HepG2 (cell line): ENCODE measurements around the gene HELZ2.

ENCODE experiments used
- HOXA7 ChIP-seq: sonication (generic); formaldehyde crosslinking; IDR thresholded peaks from 2 replicates; pipeline ENCODE4 v1.8.1; 2022; ENCODE audit warnings: mild to moderate bottlenecking, missing genetic modification reagents, moderate library complexity
- POLR2AphosphoS5 ChIP-seq: IDR thresholded peaks from 2 replicates; pipeline ENCODE4 v1.6.1; 2012; ENCODE audit warnings: low read depth, low read length
- TP53 ChIP-seq: sonication (generic); formaldehyde crosslinking; conservative IDR thresholded peaks from 2 replicates; pipeline ENCODE4 v1.4.0; 2020; ENCODE audit warnings: missing genetic modification reagents
- ZNF350 ChIP-seq: sonication (generic); formaldehyde crosslinking; IDR thresholded peaks from 2 replicates; pipeline ENCODE4 v1.4.0; 2020; ENCODE audit warnings: mild to moderate bottlenecking, low read depth, missing genetic modification reagents, borderline replicate concordance
- TF ChIP-seq, protein P1 (sequence below): sonication (generic); formaldehyde crosslinking; IDR thresholded peaks from 2 replicates; pipeline ENCODE4 v1.5.0; 2020; ENCODE audit warnings: mild to moderate bottlenecking, missing genetic modification reagents
- TF ChIP-seq, protein P2 (sequence below): sonication (generic); formaldehyde crosslinking; IDR thresholded peaks from 2 replicates; pipeline ENCODE4 v1.5.0; 2020; ENCODE audit warnings: mild to moderate bottlenecking, missing genetic modification reagents, moderate library complexity

DNA sequence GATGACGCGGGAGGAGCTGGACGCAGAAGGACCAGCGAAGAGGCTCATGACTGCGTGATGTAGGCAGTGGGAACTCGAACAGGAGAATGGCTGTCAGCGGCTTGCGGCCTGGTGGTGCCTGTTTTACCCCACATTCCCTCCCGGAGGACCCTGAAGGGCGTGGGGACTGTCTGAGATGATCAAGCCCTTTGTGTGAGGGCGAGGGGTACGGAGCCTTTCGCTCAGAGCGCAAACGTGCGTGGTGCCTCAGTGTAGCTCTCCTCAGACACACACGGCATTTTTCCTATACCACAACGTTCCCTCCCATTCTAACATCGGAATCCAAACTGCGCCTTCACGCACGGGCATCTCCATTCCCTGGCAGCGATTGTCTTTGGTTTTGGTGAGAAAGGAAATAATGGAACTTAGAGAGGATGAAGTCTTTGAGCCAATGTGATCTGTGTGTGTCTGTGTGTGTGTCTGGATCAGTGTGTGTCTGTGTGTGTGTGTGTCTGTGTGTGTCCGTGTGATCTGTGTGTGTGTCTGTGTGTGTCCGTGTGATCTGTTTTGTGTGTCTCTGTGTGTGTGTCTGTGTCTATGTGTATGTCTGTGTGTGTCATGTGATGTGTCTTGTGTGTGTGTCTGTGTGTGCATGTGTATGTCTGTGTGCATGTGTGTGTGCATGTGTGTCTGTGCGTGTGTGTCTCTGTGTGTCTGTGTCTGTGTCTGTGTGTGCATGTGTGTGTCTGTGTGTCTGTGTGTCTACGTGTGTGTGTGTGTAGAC lies 42.2 kb downstream of the HELZ2 start:
- no peak for TF ChIP-seq ZNF350 (CRISPR knock-in tag)
- TF ChIP-seq, protein P1, sequence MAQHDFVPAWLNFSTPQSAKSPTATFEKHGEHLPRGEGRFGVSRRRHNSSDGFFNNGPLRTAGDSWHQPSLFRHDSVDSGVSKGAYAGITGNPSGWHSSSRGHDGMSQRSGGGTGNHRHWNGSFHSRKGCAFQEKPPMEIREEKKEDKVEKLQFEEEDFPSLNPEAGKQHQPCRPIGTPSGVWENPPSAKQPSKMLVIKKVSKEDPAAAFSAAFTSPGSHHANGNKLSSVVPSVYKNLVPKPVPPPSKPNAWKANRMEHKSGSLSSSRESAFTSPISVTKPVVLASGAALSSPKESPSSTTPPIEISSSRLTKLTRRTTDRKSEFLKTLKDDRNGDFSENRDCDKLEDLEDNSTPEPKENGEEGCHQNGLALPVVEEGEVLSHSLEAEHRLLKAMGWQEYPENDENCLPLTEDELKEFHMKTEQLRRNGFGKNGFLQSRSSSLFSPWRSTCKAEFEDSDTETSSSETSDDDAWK (CRISPR knock-in tag), result no peak
- no peak for TF ChIP-seq POLR2AphosphoS5
- TF ChIP-seq, protein P2, sequence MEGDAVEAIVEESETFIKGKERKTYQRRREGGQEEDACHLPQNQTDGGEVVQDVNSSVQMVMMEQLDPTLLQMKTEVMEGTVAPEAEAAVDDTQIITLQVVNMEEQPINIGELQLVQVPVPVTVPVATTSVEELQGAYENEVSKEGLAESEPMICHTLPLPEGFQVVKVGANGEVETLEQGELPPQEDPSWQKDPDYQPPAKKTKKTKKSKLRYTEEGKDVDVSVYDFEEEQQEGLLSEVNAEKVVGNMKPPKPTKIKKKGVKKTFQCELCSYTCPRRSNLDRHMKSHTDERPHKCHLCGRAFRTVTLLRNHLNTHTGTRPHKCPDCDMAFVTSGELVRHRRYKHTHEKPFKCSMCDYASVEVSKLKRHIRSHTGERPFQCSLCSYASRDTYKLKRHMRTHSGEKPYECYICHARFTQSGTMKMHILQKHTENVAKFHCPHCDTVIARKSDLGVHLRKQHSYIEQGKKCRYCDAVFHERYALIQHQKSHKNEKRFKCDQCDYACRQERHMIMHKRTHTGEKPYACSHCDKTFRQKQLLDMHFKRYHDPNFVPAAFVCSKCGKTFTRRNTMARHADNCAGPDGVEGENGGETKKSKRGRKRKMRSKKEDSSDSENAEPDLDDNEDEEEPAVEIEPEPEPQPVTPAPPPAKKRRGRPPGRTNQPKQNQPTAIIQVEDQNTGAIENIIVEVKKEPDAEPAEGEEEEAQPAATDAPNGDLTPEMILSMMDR (CRISPR knock-in tag), result no peak
- TF ChIP-seq TP53 (CRISPR knock-in tag), result no peak
- TF ChIP-seq HOXA7 (CRISPR knock-in tag), result no peak
